Uterus (tissue), 4 donors: ENCODE results near the gene ZNF746. TPM values are rescaled to one million over a fixed set of nuclear protein-coding genes. Genes with fewer than 3 reads are reported as not detected.

ENCODE experiments used
- DNase-seq, 2 donors: peaks; one replicate each; pipeline ENCODE4 v3.0.0-alpha.2; 2019 to 2020
- H3K27ac ChIP-seq, 2 donors: fragments of 200-600 bp; sonication (generic); 1 replicate in 1 of 2; 2 replicates in 1 of 2; pipeline ENCODE4 v1.5.1; 2016 to 2018
- H3K27me3 ChIP-seq, 2 donors: fragments of 200-600 bp; sonication (generic); one replicate each; pipeline ENCODE4 v1.5.1; 2018 to 2019; ENCODE audit warnings: control low read depth in 1 of 2
- H3K36me3 ChIP-seq, 2 donors: fragments of 200-600 bp; sonication (generic); one replicate each; pipeline ENCODE4 v1.5.1; 2019; ENCODE audit warnings: control low read depth in 1 of 2
- H3K4me1 ChIP-seq, 2 donors: fragments of 200-600 bp; sonication (generic); one replicate each; pipeline ENCODE4 v1.5.1; 2018 to 2019; ENCODE audit warnings: control low read depth in 1 of 2
- H3K4me3 ChIP-seq, 2 donors: fragments of 200-600 bp; sonication (generic); 1 replicate in 1 of 2; 2 replicates in 1 of 2; pipeline ENCODE4 v1.5.1; 2018 to 2019; ENCODE audit warnings: mild to moderate bottlenecking in 1 of 2
- H3K9me3 ChIP-seq, 2 donors: fragments of 200-600 bp; sonication (generic); one replicate each; pipeline ENCODE4 v1.5.1; 2019; ENCODE audit warnings: control low read depth in 1 of 2
- CTCF ChIP-seq, 4 experiments: fragments of 200-600 bp in 2 of 4; fragments of 450-650 bp in 2 of 4; sonication (generic) in 2 of 4; IDR thresholded peaks; one replicate each; pipeline ENCODE4 v1.5.1; 2016 to 2019; ENCODE audit warnings: antibody characterized with exemption in 4 of 4, mild to moderate bottlenecking in 2 of 4, moderate library complexity in 1 of 4
- POLR2A ChIP-seq, 2 donors: fragments of 450-650 bp; IDR thresholded peaks; one replicate each; pipeline ENCODE4 v1.6.1; 2016; ENCODE audit warnings: antibody characterized with exemption in 2 of 2, mild to moderate bottlenecking in 1 of 2, moderate library complexity in 1 of 2
- intact Hi-C: fragments of 100-400 bp; cut with DNase I; formaldehyde crosslinking; loops from one replicate; pipeline ENCODE4 v1.15.1; 2023; ENCODE audit warnings: low total_unique reads
- total RNA-seq, 4 donors: library from RNA; depleted of rRNA in 3 of 4; stranded (reverse); fragments of >200 nt in 3 of 4; gene quantifications; one replicate each; pipeline versions ENCODE4 v1.1.0 to v1.2.4, GENCODE V29; 2014 to 2023
- donor health status: DM: yes; HTN: yes; CAD: no.

The ZNF746 gene
- total RNA-seq, 4 donors from 2014 or later: 15.6 to 30.5 (median 20.2) TPM

- Histone ChIP-seq H3K27ac (no peak overlapping the region), H3K4me3 (no peak overlapping the region), H3K4me1 (no peaks in the 10 kb centered on the region), H3K27me3 (no peaks in the 10 kb centered on the region), H3K36me3 (no peaks in the 10 kb centered on the region), H3K9me3 (peaks cover 0 to 8% of the 10 kb centered on the region in 2 donors)
- intact Hi-C loops: no loop called here
- no peak for DNase-seq
- no peak for TF ChIP-seq CTCF (IDR thresholded peaks at IDR 0.05)
- TF ChIP-seq POLR2A (IDR thresholded peaks at IDR 0.05): no peak
These were observed 19.8 kb downstream of the ZNF746 start for GRCh38 chr7:149477494-149478443.

- Histone ChIP-seq H3K4me1 (no peaks in the 10 kb centered on the region), H3K9me3 (peaks cover 0 to 8% of the 10 kb centered on the region in 2 donors), H3K4me3 (no peak overlapping the region), H3K36me3 (no peaks in the 10 kb centered on the region), H3K27me3 (no peaks in the 10 kb centered on the region), H3K27ac (no peak overlapping the region)
- intact Hi-C loops: no loop called here
- no peak for TF ChIP-seq CTCF (IDR thresholded peaks at IDR 0.05)
- no peak for TF ChIP-seq POLR2A (IDR thresholded peaks at IDR 0.05)
- no peak for DNase-seq
These were observed 20.8 kb downstream of the ZNF746 start for GRCh38 chr7:149476791-149477190.

GRCh38 chr7:149475121-149476045 is 22.2 kb downstream of the ZNF746 start:
- no peak overlapping the region for H3K4me3 ChIP-seq
- no peak overlapping the region for H3K27ac ChIP-seq
- H3K27me3 ChIP-seq: no peaks in the 10 kb centered on the region
- no peaks in the 10 kb centered on the region for H3K4me1 ChIP-seq
- no peak for DNase-seq
- no peaks in the 10 kb centered on the region for H3K36me3 ChIP-seq
- no peak for TF ChIP-seq POLR2A (IDR thresholded peaks at IDR 0.05)
- no peak for TF ChIP-seq CTCF (IDR thresholded peaks at IDR 0.05)
- intact Hi-C loops: no loop called here
- peaks cover 0 to 8% of the 10 kb centered on the region in 2 donors for H3K9me3 ChIP-seq

GRCh38 chr7:149474309-149475120 is 23.1 kb downstream of the ZNF746 start:
- TF ChIP-seq POLR2A (IDR thresholded peaks at IDR 0.05): no peak
- TF ChIP-seq CTCF (IDR thresholded peaks at IDR 0.05): no peak
- Histone ChIP-seq H3K27me3 (no peaks in the 10 kb centered on the region), H3K9me3 (peaks cover 0 to 8% of the 10 kb centered on the region in 2 donors), H3K36me3 (no peaks in the 10 kb centered on the region), H3K27ac (no peak overlapping the region), H3K4me1 (no peaks in the 10 kb centered on the region), H3K4me3 (no peak overlapping the region)
- intact Hi-C loops: no loop called here
- DNase-seq: no peak
